H1 (cell line): ENCODE results near the gene FOXA2. TPM values are rescaled to one million over a fixed set of nuclear protein-coding genes. Genes with fewer than 3 reads are reported as not detected.
A peak's percentile ranks its signal among the peaks of the same experiment; 100 is the strongest.

Experiments
- CTCF ChIA-PET: fragments of 300-600 bp; sonication (Branson Sonifier 250); formaldehyde crosslinking; loops from one replicate; lab custom pipeline; 2021; ENCODE audit not compliant: partially characterized antibody; lab: Charles Lee
- POLR2A ChIA-PET: fragments of 300-600 bp; sonication (Branson Sonifier 250); formaldehyde crosslinking; loops from one replicate; lab custom pipeline; 2021; ENCODE audit warnings: inconsistent platforms; ENCODE audit not compliant: partially characterized antibody; lab: Charles Lee
- DNase-seq, 2 experiments: peaks; one replicate each; pipeline versions ENCODE4 v3.0.0 to v3.0.0-alpha.2; 2010 to 2022; ENCODE audit warnings: low spot score in 2 of 2, low read depth in 1 of 2, mixed read lengths in 1 of 2
- FAIRE-seq: peaks from 2 replicates; lab custom pipeline; 2011; peaks lifted over from hg19 to GRCh38; lab: Jason Lieb, UNC
- H2AFZ ChIP-seq: 2 replicates; pipeline ENCODE4 v1.8.1; 2012; ENCODE audit warnings: low read length, inconsistent platforms
- H2AK5ac ChIP-seq: 2 replicates; pipeline ENCODE4 v1.6.1; 2013; ENCODE audit warnings: low read depth, low read length
- H2BK120ac ChIP-seq: replicated peaks from 2 replicates; pipeline ENCODE3; 2013; ENCODE audit warnings: low read depth, low read length, inconsistent platforms
- H2BK12ac ChIP-seq: 2 replicates; pipeline ENCODE4 v1.6.1; 2013; ENCODE audit warnings: low read depth, low read length
- H2BK15ac ChIP-seq: 2 replicates; pipeline ENCODE4 v1.6.1; 2013; ENCODE audit warnings: low read length
- H2BK20ac ChIP-seq: 2 replicates; pipeline ENCODE4 v1.6.1; 2013; ENCODE audit warnings: low read length
- H2BK5ac ChIP-seq: 2 replicates; pipeline ENCODE4 v1.6.1; 2013; ENCODE audit warnings: low read depth, low read length
- H3K14ac ChIP-seq: 2 replicates; pipeline ENCODE4 v1.6.1; 2013; ENCODE audit warnings: inconsistent platforms; ENCODE audit not compliant: insufficient read length
- H3K18ac ChIP-seq: 2 replicates; pipeline ENCODE4 v1.6.1; 2013; ENCODE audit warnings: low read length; ENCODE audit errors: extremely low read depth
- H3K23ac ChIP-seq: 2 replicates; pipeline ENCODE4 v1.6.1; 2013; ENCODE audit warnings: inconsistent platforms; ENCODE audit not compliant: insufficient read length
- H3K23me2 ChIP-seq: 2 replicates; pipeline ENCODE4 v1.6.1; 2013; ENCODE audit warnings: low read depth, low read length
- H3K27ac ChIP-seq: 2 replicates; pipeline ENCODE4 v1.6.1; 2011; ENCODE audit warnings: low read depth, low read length, inconsistent platforms
- H3K27me3 ChIP-seq, 4 experiments: replicated peaks in 1 of 4; 1 replicate in 1 of 4; 2 replicates in 3 of 4; pipeline versions ENCODE4 v1.6.1 to v1.8.1; 2011 to 2013; ENCODE audit warnings: low read length in 3 of 4, mild to moderate bottlenecking in 3 of 4, inconsistent platforms in 2 of 4, mixed read lengths in 2 of 4, moderate library complexity in 1 of 4; ENCODE audit not compliant: control insufficient read depth in 3 of 4, insufficient read depth in 3 of 4; ENCODE audit errors: extremely low read depth in 1 of 4
- H3K36me3 ChIP-seq, 4 experiments: 2 replicates each; pipeline versions ENCODE4 v1.6.1 to v1.8.1; 2011 to 2013; ENCODE audit warnings: mild to moderate bottlenecking in 4 of 4, low read length in 3 of 4, moderate library complexity in 2 of 4, control low read depth in 1 of 4, inconsistent platforms in 1 of 4; ENCODE audit not compliant: insufficient read depth in 4 of 4, control insufficient read depth in 2 of 4
- H3K4ac ChIP-seq: replicated peaks from 2 replicates; pipeline ENCODE3; 2013; ENCODE audit warnings: low read length, low read depth, mixed read lengths, inconsistent platforms; ENCODE audit not compliant: insufficient read length
- H3K4me1 ChIP-seq, 4 experiments: replicated peaks in 1 of 4; 1 replicate in 1 of 4; 2 replicates in 3 of 4; pipeline versions ENCODE4 v1.6.1 to v1.8.1; 2011 to 2013; ENCODE audit warnings: low read length in 3 of 4, inconsistent platforms in 2 of 4, mixed read lengths in 1 of 4; ENCODE audit not compliant: insufficient read depth in 4 of 4, control insufficient read depth in 3 of 4
- H3K4me2 ChIP-seq, 2 experiments: 2 replicates each; pipeline versions ENCODE4 v1.6.1 to v1.8.1; 2011 to 2013; ENCODE audit warnings: low read depth in 2 of 2, low read length in 2 of 2, control low read depth in 1 of 2, inconsistent platforms in 1 of 2, mild to moderate bottlenecking in 1 of 2; ENCODE audit not compliant: insufficient read depth in 1 of 2
- H3K4me3 ChIP-seq, 4 experiments: fragments of 200-600, 300-600 bp in 1 of 4; sonication (generic), shearing (Covaris generic), sonication (Bioruptor Twin) in 1 of 4; 2 replicates each; pipeline versions ENCODE4 v1.5.1 to v1.8.1; 2011 to 2016; ENCODE audit warnings: low read length in 4 of 4, low read depth in 3 of 4, control low read depth in 2 of 4, inconsistent platforms in 2 of 4, mild to moderate bottlenecking in 2 of 4, mixed read lengths in 1 of 4, moderate library complexity in 1 of 4; ENCODE audit not compliant: insufficient read depth in 2 of 4; ENCODE audit errors: extremely low read depth in 1 of 4
- H3K56ac ChIP-seq: replicated peaks from 2 replicates; pipeline ENCODE3; 2013; ENCODE audit warnings: low read depth, mild to moderate bottlenecking, mixed read lengths, low read length, inconsistent platforms; ENCODE audit not compliant: insufficient read length
- H3K79me1 ChIP-seq: 2 replicates; pipeline ENCODE4 v1.6.1; 2013; ENCODE audit warnings: low read depth, low read length, control low read depth
- H3K79me2 ChIP-seq, 2 experiments: 2 replicates each; pipeline versions ENCODE4 v1.6.1 to v1.8.1; 2012 to 2013; ENCODE audit warnings: low read length in 2 of 2, mild to moderate bottlenecking in 2 of 2, inconsistent platforms in 1 of 2; ENCODE audit not compliant: insufficient read depth in 2 of 2, control insufficient read depth in 1 of 2
- H3K9ac ChIP-seq, 4 experiments: replicated peaks in 1 of 4; 1 replicate in 1 of 4; 2 replicates in 3 of 4; pipeline versions ENCODE4 v1.6.1 to v1.8.1; 2011 to 2013; ENCODE audit warnings: low read depth in 3 of 4, low read length in 3 of 4, control low read depth in 2 of 4, mild to moderate bottlenecking in 2 of 4, moderate library complexity in 2 of 4, inconsistent platforms in 1 of 4; ENCODE audit errors: extremely low read depth in 1 of 4
- H3K9me3 ChIP-seq, 2 experiments: 2 replicates each; pipeline versions ENCODE4 v1.6.1 to v1.8.1; 2012 to 2013; ENCODE audit warnings: mild to moderate bottlenecking in 2 of 2, moderate library complexity in 2 of 2, control low read depth in 1 of 2, inconsistent platforms in 1 of 2, low read depth in 1 of 2, low read length in 1 of 2, mixed read lengths in 1 of 2; ENCODE audit not compliant: insufficient read depth in 2 of 2
- H4K20me1 ChIP-seq, 2 experiments: replicated peaks in 1 of 2; 2 replicates each; pipeline versions ENCODE3 to v1.8.1; 2011 to 2013; ENCODE audit warnings: inconsistent platforms in 2 of 2, low read length in 2 of 2, mild to moderate bottlenecking in 1 of 2; ENCODE audit not compliant: insufficient read depth in 2 of 2, control insufficient read depth in 1 of 2
- H4K5ac ChIP-seq: 2 replicates; pipeline ENCODE4 v1.6.1; 2013; ENCODE audit warnings: low read length, low read depth, mixed read lengths, inconsistent platforms; ENCODE audit not compliant: insufficient read length
- H4K8ac ChIP-seq: 2 replicates; pipeline ENCODE4 v1.8.0; 2013; ENCODE audit warnings: mild to moderate bottlenecking, moderate library complexity, low read length, inconsistent platforms; ENCODE audit not compliant: insufficient read depth; ENCODE audit errors: extremely low read depth
- H4K91ac ChIP-seq: replicated peaks from 2 replicates; pipeline ENCODE3; 2013; ENCODE audit warnings: low read length, mixed read lengths, inconsistent platforms; ENCODE audit not compliant: insufficient read length
- CTBP2 ChIP-seq: IDR thresholded peaks from 2 replicates; pipeline ENCODE4 v1.7.0; 2011; ENCODE audit warnings: borderline replicate concordance, mild to moderate bottlenecking, moderate library complexity, mixed read lengths, low read length; ENCODE audit not compliant: insufficient read depth, insufficient read length
- EP300 ChIP-seq, 2 experiments: IDR thresholded peaks; 1 replicate in 1 of 2; 2 replicates in 1 of 2; pipeline ENCODE4 v1.6.1; 2011 to 2012; ENCODE audit warnings: low read depth in 2 of 2, low read length in 2 of 2, mild to moderate bottlenecking in 2 of 2, borderline replicate concordance in 1 of 2, inconsistent platforms in 1 of 2, moderate library complexity in 1 of 2
- EZH2 ChIP-seq: fragments of 200-600 bp; sonication (generic); IDR thresholded peaks from 2 replicates; pipeline ENCODE4 v1.7.1; 2012; ENCODE audit warnings: low read depth, mild to moderate bottlenecking, moderate library complexity, low read length, inconsistent platforms; ENCODE audit not compliant: severe bottlenecking
- GABPA ChIP-seq: IDR thresholded peaks from 2 replicates; pipeline ENCODE4 v1.6.1; 2011; ENCODE audit warnings: mild to moderate bottlenecking, low read length, moderate library complexity, borderline replicate concordance; ENCODE audit not compliant: insufficient read depth
- KDM4A ChIP-seq: IDR thresholded peaks from one replicate; pipeline ENCODE4 v1.7.1; 2012; ENCODE audit warnings: low read depth, mild to moderate bottlenecking, moderate library complexity, low read length, inconsistent platforms; ENCODE audit not compliant: severe bottlenecking
- PHF8 ChIP-seq: fragments of 200-600 bp; sonication (generic); conservative IDR thresholded peaks from 2 replicates; pipeline ENCODE4 v1.7.1; 2012; ENCODE audit warnings: low read depth, mild to moderate bottlenecking, inconsistent platforms, low read length, moderate library complexity
- POLR2A ChIP-seq, 2 experiments: IDR thresholded peaks; 1 replicate in 1 of 2; 2 replicates in 1 of 2; pipeline ENCODE4 v1.6.1; 2011; ENCODE audit warnings: low read depth in 2 of 2, low read length in 2 of 2, mild to moderate bottlenecking in 2 of 2; ENCODE audit errors: control extremely low read depth in 1 of 2
- POLR2AphosphoS5 ChIP-seq: IDR thresholded peaks from 2 replicates; pipeline ENCODE4 v1.6.1; 2011; ENCODE audit warnings: low read depth, low read length
- RXRA ChIP-seq: IDR thresholded peaks from 2 replicates; pipeline ENCODE4 v1.6.1; 2011; ENCODE audit warnings: low read depth, mild to moderate bottlenecking, low read length, moderate library complexity; ENCODE audit not compliant: insufficient read depth
- TAF7 ChIP-seq: optimal IDR thresholded peaks from 2 replicates; pipeline ENCODE3; 2011; ENCODE audit warnings: low read depth, mild to moderate bottlenecking, inconsistent platforms, low read length, moderate library complexity, borderline replicate concordance
- TBP ChIP-seq: IDR thresholded peaks from 2 replicates; pipeline ENCODE4 v1.6.1; 2011; ENCODE audit warnings: low read depth, low read length, improper control_type of control experiment
- WGBS, 2 experiments: shearing (Covaris generic) in 1 of 2; methylation state at CpG; one replicate each; pipeline versions ENCODE4 v1.1.6 to v1.1.7; 2013 to 2015; ENCODE audit warnings: low lambda C conversion rate in 2 of 2, mixed read lengths in 2 of 2, inconsistent platforms in 1 of 2, low coverage in 1 of 2, missing lambda C conversion rate in 1 of 2; ENCODE audit not compliant: insufficient replicate concordance in 2 of 2, insufficient coverage in 1 of 2, insufficient read length in 1 of 2; ENCODE audit errors: extremely low coverage in 1 of 2, missing lambda C conversion rate in 1 of 2; 5-methylcytosine and 5-hydroxymethylcytosine counted together
- polyA plus RNA-seq, 7 experiments: library from polyadenylated mRNA; depleted of rRNA in 3 of 7; stranded (reverse) in 5 of 7; unstranded in 2 of 7; fragments of >200 nt in 5 of 7; fragments of 200-250 nt in 2 of 7; gene quantifications; 1 replicate in 5 of 7; 2 replicates in 1 of 7; 4 replicates in 1 of 7; pipeline versions ENCODE4 v1.2.1 to v1.2.3, GENCODE V29; 2011 to 2013; ENCODE audit warnings: missing spikeins in 2 of 7, mixed read lengths in 2 of 7
- total RNA-seq: library from RNA; stranded (reverse); fragmentation: NEBNext Ultra II Directional; extraction: Animal tissue kit (Norgen Biotek cat#: 25700); gene quantifications from 2 replicates; pipeline ENCODE4 v1.2.1, GENCODE V29; 2021
- TF ChIP-seq, protein P1 (sequence below): IDR thresholded peaks from 2 replicates; pipeline ENCODE4 v1.6.1; 2012; ENCODE audit warnings: inconsistent platforms

FOXA2 gene
- total and polyA plus RNA-seq, 2 of the 8 experiments (the other 6 are each of a cell fraction or from before 2014, with no cell fraction given): not detected

GRCh38 chr20:22607695-22608094, 23.3 kb upstream of the FOXA2 start:
- Histone ChIP-seq H4K91ac (no peak overlapping the region), H3K14ac (no peak overlapping the region), H3K23ac (no peak overlapping the region), H2BK15ac (no peak overlapping the region), H3K4me3 (no peak overlapping the region), H3K79me2 (no peaks in the 10 kb centered on the region), H3K27me3 (0 out of 7 replicates have a peak, but pooled peaks cover 0 to 1% (median 0%) of the 10 kb centered on the region in 4 experiments), H2BK20ac (no peak overlapping the region), H3K4me2 (no peak overlapping the region), H3K56ac (no peak overlapping the region), H2BK12ac (no peak overlapping the region), H2AK5ac (no peak overlapping the region), H3K27ac (no peak overlapping the region), H3K4me1 (peaks cover 0 to 4% (median 1%) of the 10 kb centered on the region in 4 experiments; a peak in 3 of 7 replicates), H3K23me2 (no peaks in the 10 kb centered on the region), H3K18ac (0 out of 2 replicates have a peak overlapping the region, but pooled peaks have one; percentile 6), H4K5ac (no peak overlapping the region), H4K20me1 (no peaks in the 10 kb centered on the region), H2BK120ac (no peak overlapping the region), H3K4ac (no peak overlapping the region), H3K79me1 (no peaks in the 10 kb centered on the region), H4K8ac (no peak overlapping the region), H3K9ac (no peak overlapping the region), H3K9me3 (peaks cover 0 to 5% of the 10 kb centered on the region in 2 experiments; a peak in 1 of 4 replicates), H2BK5ac (no peak overlapping the region), H2AFZ (no peak overlapping the region; the same call in 1 of the 2 replicates), H3K36me3 (no peaks in the 10 kb centered on the region)
- ChIA-PET CTCF (interaction anchor here (1.0 to 5.2 kb wide), 6 partner anchors 9 to 269 kb away, joined by 3 to 27 read pairs (median 5); no protein-coding TSS in a partner anchor), POLR2A (interaction anchor here (0.6 to 1.7 kb wide), 2 partner anchors 8 to 81 kb away, joined by 3 read pairs; no protein-coding TSS in a partner anchor)
- no peak for FAIRE-seq
- WGBS, 2 experiments: 79% methylated on average over 2 of the region's 2 CpGs; no CpG with 5 or more reads in 1 of the 2 experiments
- no peak for DNase-seq
- TF ChIP-seq GABPA (no peak), EP300 (IDR thresholded peaks at IDR 0.05; ENCODE audit: borderline replicate concordance in 1 of 2, low read depth in 2 of 2, low read length in 2 of 2) (no peak), PHF8 (no peak), POLR2A (IDR thresholded peaks at IDR 0.05; ENCODE audit: control extremely low read depth in 1 of 2, low read depth in 2 of 2, low read length in 2 of 2) (no peak), TBP (no peak), POLR2AphosphoS5 (no peak), RXRA (no peak), EZH2 (no peak), CTBP2 (no peak), TAF7 (no peak), KDM4A (no peak)
- TF ChIP-seq, protein P1, sequence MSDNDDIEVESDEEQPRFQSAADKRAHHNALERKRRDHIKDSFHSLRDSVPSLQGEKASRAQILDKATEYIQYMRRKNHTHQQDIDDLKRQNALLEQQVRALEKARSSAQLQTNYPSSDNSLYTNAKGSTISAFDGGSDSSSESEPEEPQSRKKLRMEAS: no peak
